CD4-positive, alpha-beta T cell treated with Interleukin-21 for 1 hour (primary cell): ENCODE data around the gene PARN.
"Not testable (repeated sequence)": the region's sequence is repeated elsewhere in the genome, so short reads cannot be mapped to it uniquely, and the experiment has no call there.

Experiments
- DNase-seq: peaks from one replicate; pipeline ENCODE4 v3.0.0-alpha.2; 2020

PARN gene

GRCh38 chr16:14460726-14461125, 169.3 kb downstream of the PARN start:
- no peak for DNase-seq

GRCh38 chr16:14458576-14458975, 171.5 kb downstream of the PARN start:
- DNase-seq = no peak

GRCh38 chr16:14456793-14457481, 173.1 kb downstream of the PARN start:
- no peak for DNase-seq

- DNase-seq = no peak
These were observed 174.5 kb downstream of the PARN start for GRCh38 chr16:14455573-14455972.

- DNase-seq = no peak
These were observed 175.7 kb downstream of the PARN start for GRCh38 chr16:14454391-14454790.

- no peak for DNase-seq
These were observed 178.0 kb downstream of the PARN start for GRCh38 chr16:14452066-14452465.

GRCh38 chr16:14450846-14451245, 179.2 kb downstream of the PARN start:
- no peak for DNase-seq

- DNase-seq = no peak
These were observed 180.1 kb downstream of the PARN start for GRCh38 chr16:14449790-14450480.

GRCh38 chr16:14449334-14449733, 180.7 kb downstream of the PARN start:
- DNase-seq = no peak

GRCh38 chr16:14448879-14449278, 181.2 kb downstream of the PARN start:
- DNase-seq = no peak

GRCh38 chr16:14447783-14448182, 182.3 kb downstream of the PARN start:
- no peak for DNase-seq

GRCh38 chr16:14446796-14447195, 183.3 kb downstream of the PARN start:
- no peak for DNase-seq

- DNase-seq = no peak
These were observed 183.9 kb downstream of the PARN start for GRCh38 chr16:14445937-14446715.

- no peak for DNase-seq
These were observed 184.9 kb downstream of the PARN start for GRCh38 chr16:14444979-14445810.

GRCh38 chr16:14441533-14441932, 188.5 kb downstream of the PARN start:
- not testable (repeated sequence) for DNase-seq

- no peak for DNase-seq
These were observed 191.8 kb downstream of the PARN start for GRCh38 chr16:14438256-14438655.

- DNase-seq = no peak
These were observed 192.6 kb downstream of the PARN start for GRCh38 chr16:14437426-14437825.

- peak; percentile 1 for DNase-seq
These were observed 193.6 kb downstream of the PARN start for GRCh38 chr16:14436401-14436955.

- no peak for DNase-seq
These were observed 195.2 kb downstream of the PARN start for GRCh38 chr16:14434860-14435259.

GRCh38 chr16:14428971-14429637, 201.0 kb downstream of the PARN start:
- not testable (repeated sequence) for DNase-seq

GRCh38 chr16:14428043-14428442, 202.0 kb downstream of the PARN start:
- DNase-seq = no peak

GRCh38 chr16:14427371-14427948, 202.6 kb downstream of the PARN start:
- no peak for DNase-seq
